GM19438 (cell line): Measurements from ENCODE around the gene PRICKLE4.
A peak's percentile ranks its signal among the peaks of the same experiment; 100 is the strongest.

Source experiments
- ATAC-seq: cut with Tn5 transposase; IDR thresholded peaks from one replicate; pipeline ENCODE4 v1.9.1; 2021; ENCODE audit warnings: low read depth; ENCODE audit not compliant: unreplicated experiment

Gene PRICKLE4

GRCh38 chr6:41770381-41771057 is 10.1 kb upstream of the PRICKLE4 start:
- ATAC-seq: no peak

GRCh38 chr6:41771058-41771983 is 9.3 kb upstream of the PRICKLE4 start:
- no peak for ATAC-seq

- no peak for ATAC-seq
Observed at GRCh38 chr6:41774841-41775240, 5.7 kb upstream of the PRICKLE4 start.

GRCh38 chr6:41775293-41775882 is 5.2 kb upstream of the PRICKLE4 start:
- ATAC-seq: no peak

GRCh38 chr6:41777551-41778285 is 2.9 kb upstream of the PRICKLE4 start:
- no peak for ATAC-seq

- ATAC-seq: no peak
Observed at GRCh38 chr6:41778895-41779294, 1.7 kb upstream of the PRICKLE4 start.

- ATAC-seq: peak; percentile 2
Observed at GRCh38 chr6:41779336-41779735, 1.2 kb upstream of the PRICKLE4 start.

GRCh38 chr6:41779788-41780550 is 613 bp upstream of the PRICKLE4 start, which contains the start of gene FRS3:
FRS3 (minus strand) TSS chr6:41779900; CDS start chr6:41776987, 2,913 bp downstream.
- peak; percentile 90 for ATAC-seq

- ATAC-seq: no peak
Observed at GRCh38 chr6:41781366-41781730, 766 bp downstream of the PRICKLE4 start.

GRCh38 chr6:41783106-41783780 is 2.7 kb downstream of the PRICKLE4 start:
- no peak for ATAC-seq

- no peak for ATAC-seq
Observed at GRCh38 chr6:41784581-41785171, 4.1 kb downstream of the PRICKLE4 start.

- ATAC-seq: no peak
Observed at GRCh38 chr6:41785254-41785653, 4.7 kb downstream of the PRICKLE4 start.

GRCh38 chr6:41785689-41786450 is 5.3 kb downstream of the PRICKLE4 start:
- ATAC-seq: no peak

GRCh38 chr6:41786451-41787218 is 6.1 kb downstream of the PRICKLE4 start:
- peak; percentile 52 for ATAC-seq

GRCh38 chr6:41787219-41787917 is 6.8 kb downstream of the PRICKLE4 start, which contains the start of gene TOMM6:
TOMM6 (plus strand) TSS chr6:41787694; CDS start chr6:41787698, 4 bp downstream.
- ATAC-seq: peak; percentile 77

- no peak for ATAC-seq
Observed at GRCh38 chr6:41789390-41789724, 8.8 kb downstream of the PRICKLE4 start.

- no peak for ATAC-seq
Observed at GRCh38 chr6:41790045-41790444, 9.5 kb downstream of the PRICKLE4 start.
